GM18507 (cell line): ENCODE results near the gene CX3CL1.

Source experiments
- DNase-seq: peaks from one replicate; pipeline ENCODE4 v3.0.0; 2011; ENCODE audit warnings: low read depth; ENCODE audit not compliant: insufficient read length; ENCODE audit errors: extremely low spot score
- FAIRE-seq: peaks from 2 replicates; lab custom pipeline; 2011; peaks lifted over from hg19 to GRCh38; lab: Jason Lieb, UNC

Gene CX3CL1

DNA sequence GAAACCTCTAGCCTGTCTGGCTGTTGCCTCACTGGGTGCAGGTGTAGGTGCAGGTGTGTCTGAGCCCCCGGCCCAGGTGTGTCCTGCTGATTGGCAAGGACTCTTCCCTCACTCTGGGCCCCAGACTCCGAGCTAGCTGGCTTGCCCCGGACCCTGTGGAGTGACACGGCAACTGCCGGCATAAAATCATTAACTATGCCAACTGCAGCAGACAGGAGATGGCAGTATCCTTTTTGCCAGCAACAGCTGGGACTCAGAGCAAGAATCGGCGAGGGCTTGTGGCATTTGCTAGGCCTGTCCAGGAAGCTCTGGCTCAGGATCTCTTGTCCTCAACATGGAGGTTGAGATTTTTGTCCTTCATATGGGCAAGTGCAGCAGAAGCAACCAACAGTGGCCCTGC, 54.1 kb downstream of the CX3CL1 start:
- no peak for DNase-seq
- no peak for FAIRE-seq

DNA sequence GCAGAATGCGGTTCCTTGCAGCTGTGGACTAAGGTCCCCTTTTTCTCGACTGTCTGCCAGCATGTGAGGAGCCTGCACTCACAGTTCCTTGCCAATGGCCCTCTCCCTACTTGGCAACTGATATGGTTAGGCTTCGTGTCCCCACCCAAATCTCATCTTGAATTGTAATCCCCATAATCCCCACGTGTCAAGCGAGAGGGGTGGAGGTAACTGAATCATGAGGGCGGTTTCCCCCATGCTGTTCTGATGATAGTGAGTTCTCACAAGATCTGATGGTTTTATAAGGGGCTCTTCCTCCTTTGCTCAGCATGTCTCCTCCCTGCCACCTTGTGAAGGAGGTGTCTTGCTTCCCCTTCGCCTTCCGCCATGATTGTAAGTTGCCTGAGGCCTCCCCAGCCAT, 55.0 kb downstream of the CX3CL1 start:
- FAIRE-seq (no peak), DNase-seq (no peak)

DNA sequence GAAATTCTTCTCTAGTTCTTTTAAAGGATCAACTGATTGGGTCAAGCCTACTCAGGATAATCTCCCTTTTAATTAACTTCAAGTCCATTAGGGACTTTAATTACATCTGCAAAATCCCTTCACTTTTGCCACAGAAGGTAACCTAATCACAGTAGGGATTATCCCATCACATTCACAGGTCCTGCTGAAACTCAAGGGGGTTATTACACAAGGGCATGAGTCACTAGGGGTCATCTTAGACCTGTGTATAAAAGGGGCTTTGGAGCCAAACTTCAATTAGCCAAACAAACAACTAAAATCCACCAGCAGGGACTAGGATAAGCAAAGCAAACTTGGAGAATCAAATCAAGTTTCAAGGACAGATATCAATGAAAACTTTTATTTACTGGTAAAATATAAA, 55.5 kb downstream of the CX3CL1 start:
- DNase-seq: no peak

DNA sequence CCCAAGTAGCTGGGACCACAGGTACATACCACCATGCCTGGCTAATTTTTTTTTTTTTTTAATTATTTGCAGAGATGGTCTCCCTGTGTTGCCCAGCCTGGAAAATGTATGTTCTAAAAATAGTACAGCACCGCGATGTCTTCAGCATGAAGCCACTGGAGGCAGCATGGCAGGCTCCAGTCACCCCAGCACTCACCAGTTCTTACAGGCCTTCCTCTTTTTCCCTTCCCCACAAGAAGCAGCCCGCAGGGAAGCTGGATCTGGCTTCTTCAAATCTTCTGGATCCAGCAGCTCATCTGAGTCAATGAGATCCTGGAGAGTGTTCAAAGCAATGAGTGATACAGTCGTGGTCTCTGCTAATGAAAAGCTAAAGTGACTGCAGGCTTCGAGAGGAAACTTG, 58.7 kb downstream of the CX3CL1 start:
- DNase-seq (no peak), FAIRE-seq (no peak)

More for the DNA sequence above, 55.5 kb downstream of the CX3CL1 start:
- no peak for FAIRE-seq

DNA sequence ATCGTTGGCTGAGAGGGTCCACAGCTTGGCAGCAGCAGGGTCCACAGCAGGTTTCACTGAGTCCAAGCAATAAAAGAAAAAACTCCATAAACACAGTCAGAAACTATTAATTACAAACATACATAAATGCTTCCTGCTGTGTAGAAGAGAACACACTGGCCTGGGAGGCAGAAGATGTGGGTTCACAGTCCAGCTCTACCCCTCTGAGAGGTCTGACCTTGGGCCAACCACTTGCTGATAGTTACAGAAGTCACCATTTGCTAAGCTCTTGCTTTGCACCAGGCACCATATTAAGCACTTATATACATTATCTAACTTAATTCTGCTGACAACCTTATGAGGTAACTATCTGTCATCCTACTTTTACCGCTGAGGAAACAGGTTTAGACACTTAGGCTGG, 60.2 kb downstream of the CX3CL1 start:
- no peak for DNase-seq
- no peak for FAIRE-seq

DNA sequence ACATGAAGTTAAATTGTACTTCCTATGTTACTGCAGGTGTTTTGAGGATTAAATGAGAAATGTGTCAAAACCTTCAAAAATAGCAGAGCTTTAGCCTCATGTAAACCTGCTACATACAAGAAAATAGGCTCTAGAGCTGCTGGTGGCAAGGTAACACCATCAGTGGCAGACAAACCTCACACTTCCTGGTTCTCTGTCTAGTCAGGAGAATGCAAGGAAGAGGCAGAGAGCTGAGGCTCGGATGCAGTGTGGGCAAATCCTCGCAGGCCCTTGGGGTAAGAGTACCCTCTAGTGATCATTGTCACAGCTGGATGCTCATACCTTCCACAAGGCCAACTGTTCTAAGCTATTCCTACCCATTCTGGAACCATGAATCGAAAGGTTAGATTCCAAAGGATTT, 60.7 kb downstream of the CX3CL1 start:
- DNase-seq (no peak), FAIRE-seq (no peak)

DNA sequence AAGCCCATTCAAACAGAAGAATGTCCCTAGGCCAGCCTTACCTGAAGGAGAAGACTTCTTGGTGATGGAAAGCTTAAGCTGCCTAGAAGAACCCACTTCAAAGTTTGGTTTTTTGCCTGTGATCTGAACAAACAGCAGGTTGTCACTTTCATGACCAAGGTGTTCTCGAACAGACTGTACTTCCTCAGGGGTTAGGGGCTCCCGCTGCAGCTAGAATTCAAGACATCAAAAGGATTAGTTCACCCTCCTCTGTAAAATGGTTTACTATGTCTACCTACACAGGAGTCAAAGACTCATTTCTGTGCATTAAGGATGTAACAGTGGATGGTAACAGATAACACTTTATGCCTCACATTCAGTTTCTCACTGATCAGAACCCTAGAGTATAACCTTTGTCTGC, 61.7 kb downstream of the CX3CL1 start:
- FAIRE-seq: no peak
- DNase-seq: no peak
